Panc1 (cell line): ENCODE results near the gene C1orf198. TPM values are rescaled to one million over a fixed set of nuclear protein-coding genes. Genes with fewer than 3 reads are reported as not detected.

Source experiments
- ATAC-seq: fragments of 200-7000 bp; cut with Tn5 transposase; 2 replicates; pipeline ENCODE4 v1.9.1; 2020; ENCODE audit warnings: mild to moderate bottlenecking, moderate library complexity
- BruUV-seq: library from RNA; stranded (reverse); fragments of 400-500 nt; replicated peaks from 2 replicates; lab custom pipeline; 2021; lab: Mats Ljungman, UMichigan
- CTCF ChIA-PET: fragments of 300-600 bp; sonication (Branson Sonifier 250); formaldehyde crosslinking; loops from one replicate; lab custom pipeline; 2022; ENCODE audit warnings: antibody characterized with exemption; lab: Charles Lee
- POLR2A ChIA-PET: fragments of 300-600 bp; sonication (Branson Sonifier 250); formaldehyde crosslinking; loops from one replicate; lab custom pipeline; 2022; ENCODE audit warnings: antibody characterized with exemption; lab: Charles Lee
- DNase-seq: peaks from one replicate; pipeline ENCODE4 v3.0.0-alpha.2; 2010; ENCODE audit warnings: low read depth, low spot score
- H3K27ac ChIP-seq: 2 replicates; pipeline ENCODE4 v1.5.1; 2011; ENCODE audit warnings: mild to moderate bottlenecking, low read length, inconsistent platforms
- H3K27me3 ChIP-seq: fragments of 200-500 bp; sonication (Bioruptor generic); 2 replicates; pipeline ENCODE4 v1.6.0; 2014; ENCODE audit warnings: low read length, inconsistent platforms; ENCODE audit not compliant: control insufficient read depth, insufficient read depth
- H3K36me3 ChIP-seq: fragments of 200-500 bp; sonication (Bioruptor generic); 2 replicates; pipeline ENCODE4 v1.5.1; 2014; ENCODE audit warnings: inconsistent platforms, mild to moderate bottlenecking, low read length, moderate library complexity; ENCODE audit not compliant: control insufficient read depth, insufficient read depth
- H3K4me1 ChIP-seq: 2 replicates; pipeline ENCODE4 v1.5.1; 2011; ENCODE audit warnings: inconsistent platforms, mild to moderate bottlenecking, low read length, moderate library complexity; ENCODE audit not compliant: control insufficient read depth, insufficient read depth
- H3K4me3 ChIP-seq, 2 experiments: 2 replicates each; pipeline ENCODE4 v1.5.1; 2011 to 2012; ENCODE audit warnings: low read depth in 2 of 2, low read length in 2 of 2, mild to moderate bottlenecking in 2 of 2, inconsistent platforms in 1 of 2, moderate library complexity in 1 of 2
- H3K9me3 ChIP-seq: fragments of 200-500 bp; sonication (Bioruptor generic); 2 replicates; pipeline ENCODE4 v1.5.1; 2014; ENCODE audit warnings: low read depth, mild to moderate bottlenecking, inconsistent platforms, low read length, moderate library complexity; ENCODE audit not compliant: control insufficient read depth, insufficient read depth
- POLR2AphosphoS5 ChIP-seq: IDR thresholded peaks from 2 replicates; pipeline ENCODE4 v1.6.1; 2012; ENCODE audit warnings: mild to moderate bottlenecking, low read depth, low read length, moderate library complexity
- SIN3A ChIP-seq: IDR thresholded peaks from 2 replicates; pipeline ENCODE4 v1.6.1; 2012; ENCODE audit warnings: low read depth, mild to moderate bottlenecking, low read length, moderate library complexity, borderline replicate concordance; ENCODE audit not compliant: insufficient read depth
- TCF7L2 ChIP-seq: IDR thresholded peaks from 2 replicates; pipeline ENCODE4 v1.6.1; 2011; ENCODE audit warnings: mild to moderate bottlenecking, low read depth, low read length, inconsistent platforms
- in situ Hi-C: cut with HindIII; loops from 2 replicates; pipeline ENCODE4 v1.10.0; 2016; ENCODE audit warnings: low sequenced_read_pairs, low pct_unique_long_range_greater_than_20kb
- intact Hi-C: fragments of 100-400 bp; cut with micrococcal nuclease; formaldehyde crosslinking; loops from one replicate; pipeline ENCODE4 v1.10.0; 2022; ENCODE audit not compliant: unreplicated experiment
- total RNA-seq: library from RNA; stranded (reverse); gene quantifications from one replicate; pipeline ENCODE4 v1.2.1, GENCODE V29; 2021; ENCODE audit not compliant: unreplicated experiment
- TF ChIP-seq, protein P1 (sequence below): fragments of 450-650 bp; IDR thresholded peaks from 2 replicates; pipeline ENCODE4 v1.5.1; 2017; ENCODE audit warnings: mild to moderate bottlenecking
- TF ChIP-seq, protein P2 (sequence below), 2 experiments: IDR thresholded peaks; 2 replicates each; pipeline ENCODE4 v1.6.1; 2011 to 2012; ENCODE audit warnings: low read depth in 2 of 2, control low read depth in 1 of 2, low read length in 1 of 2, mild to moderate bottlenecking in 1 of 2, moderate library complexity in 1 of 2; ENCODE audit not compliant: insufficient read depth in 1 of 2

Gene C1orf198
- total RNA-seq, 1 experiment from 2014 or later, result 33.6 TPM

DNA sequence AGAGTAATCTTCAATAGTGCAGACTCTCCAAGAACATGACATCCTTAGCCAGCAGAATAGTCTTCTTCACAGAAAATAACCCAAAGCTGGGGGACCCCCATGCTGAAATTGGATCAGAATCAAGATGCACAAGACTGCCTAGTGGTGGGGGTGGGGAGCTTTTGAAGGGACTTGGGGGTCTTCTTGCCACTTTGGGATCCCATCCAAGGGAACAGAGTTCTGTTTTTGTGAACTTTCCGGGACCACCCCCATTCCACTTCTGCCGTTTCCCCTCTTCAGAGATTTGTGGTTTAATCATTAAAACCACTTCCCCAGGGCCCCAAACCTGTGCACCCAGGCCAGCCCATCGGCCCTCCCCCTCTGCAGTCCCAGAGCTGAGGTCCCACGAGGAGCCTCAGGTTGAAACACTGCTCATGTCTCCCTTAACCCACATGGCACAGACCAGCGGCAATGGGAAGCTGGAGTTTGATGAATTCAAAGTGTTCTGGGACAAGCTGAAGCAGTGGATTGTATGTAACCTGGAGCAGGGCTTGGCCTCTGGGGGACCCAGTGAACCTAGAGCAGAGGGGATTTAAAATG is 76.2 kb downstream of the C1orf198 start:
- intact Hi-C loops, result loop anchor here (5.0 kb wide), 1 partner anchor 160 kb away; no protein-coding TSS in a partner anchor
- in situ Hi-C loops, result no loop called here
- ChIA-PET POLR2A (no interaction called here), CTCF (no interaction called here)
- H3K9me3 ChIP-seq, result no peaks in the 10 kb centered on the region
- no peak for TF ChIP-seq SIN3A
- TF ChIP-seq POLR2AphosphoS5, result no peak
- no peak for TF ChIP-seq TCF7L2
- TF ChIP-seq, protein P1, sequence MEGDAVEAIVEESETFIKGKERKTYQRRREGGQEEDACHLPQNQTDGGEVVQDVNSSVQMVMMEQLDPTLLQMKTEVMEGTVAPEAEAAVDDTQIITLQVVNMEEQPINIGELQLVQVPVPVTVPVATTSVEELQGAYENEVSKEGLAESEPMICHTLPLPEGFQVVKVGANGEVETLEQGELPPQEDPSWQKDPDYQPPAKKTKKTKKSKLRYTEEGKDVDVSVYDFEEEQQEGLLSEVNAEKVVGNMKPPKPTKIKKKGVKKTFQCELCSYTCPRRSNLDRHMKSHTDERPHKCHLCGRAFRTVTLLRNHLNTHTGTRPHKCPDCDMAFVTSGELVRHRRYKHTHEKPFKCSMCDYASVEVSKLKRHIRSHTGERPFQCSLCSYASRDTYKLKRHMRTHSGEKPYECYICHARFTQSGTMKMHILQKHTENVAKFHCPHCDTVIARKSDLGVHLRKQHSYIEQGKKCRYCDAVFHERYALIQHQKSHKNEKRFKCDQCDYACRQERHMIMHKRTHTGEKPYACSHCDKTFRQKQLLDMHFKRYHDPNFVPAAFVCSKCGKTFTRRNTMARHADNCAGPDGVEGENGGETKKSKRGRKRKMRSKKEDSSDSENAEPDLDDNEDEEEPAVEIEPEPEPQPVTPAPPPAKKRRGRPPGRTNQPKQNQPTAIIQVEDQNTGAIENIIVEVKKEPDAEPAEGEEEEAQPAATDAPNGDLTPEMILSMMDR, result no peak
- TF ChIP-seq, protein P2, sequence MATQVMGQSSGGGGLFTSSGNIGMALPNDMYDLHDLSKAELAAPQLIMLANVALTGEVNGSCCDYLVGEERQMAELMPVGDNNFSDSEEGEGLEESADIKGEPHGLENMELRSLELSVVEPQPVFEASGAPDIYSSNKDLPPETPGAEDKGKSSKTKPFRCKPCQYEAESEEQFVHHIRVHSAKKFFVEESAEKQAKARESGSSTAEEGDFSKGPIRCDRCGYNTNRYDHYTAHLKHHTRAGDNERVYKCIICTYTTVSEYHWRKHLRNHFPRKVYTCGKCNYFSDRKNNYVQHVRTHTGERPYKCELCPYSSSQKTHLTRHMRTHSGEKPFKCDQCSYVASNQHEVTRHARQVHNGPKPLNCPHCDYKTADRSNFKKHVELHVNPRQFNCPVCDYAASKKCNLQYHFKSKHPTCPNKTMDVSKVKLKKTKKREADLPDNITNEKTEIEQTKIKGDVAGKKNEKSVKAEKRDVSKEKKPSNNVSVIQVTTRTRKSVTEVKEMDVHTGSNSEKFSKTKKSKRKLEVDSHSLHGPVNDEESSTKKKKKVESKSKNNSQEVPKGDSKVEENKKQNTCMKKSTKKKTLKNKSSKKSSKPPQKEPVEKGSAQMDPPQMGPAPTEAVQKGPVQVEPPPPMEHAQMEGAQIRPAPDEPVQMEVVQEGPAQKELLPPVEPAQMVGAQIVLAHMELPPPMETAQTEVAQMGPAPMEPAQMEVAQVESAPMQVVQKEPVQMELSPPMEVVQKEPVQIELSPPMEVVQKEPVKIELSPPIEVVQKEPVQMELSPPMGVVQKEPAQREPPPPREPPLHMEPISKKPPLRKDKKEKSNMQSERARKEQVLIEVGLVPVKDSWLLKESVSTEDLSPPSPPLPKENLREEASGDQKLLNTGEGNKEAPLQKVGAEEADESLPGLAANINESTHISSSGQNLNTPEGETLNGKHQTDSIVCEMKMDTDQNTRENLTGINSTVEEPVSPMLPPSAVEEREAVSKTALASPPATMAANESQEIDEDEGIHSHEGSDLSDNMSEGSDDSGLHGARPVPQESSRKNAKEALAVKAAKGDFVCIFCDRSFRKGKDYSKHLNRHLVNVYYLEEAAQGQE (IDR thresholded peaks at IDR 0.05; ENCODE audit: insufficient read depth in 1 of 2, low read depth in 2 of 2, low read length in 1 of 2), result no peak
- DNase-seq (no peak), ATAC-seq (no peak)
- no TSS peak for BruUV-seq
- H3K36me3 ChIP-seq, result no peaks in the 10 kb centered on the region
- no peaks in the 10 kb centered on the region for H3K4me1 ChIP-seq
- no peaks in the 10 kb centered on the region for H3K27me3 ChIP-seq
- no peak overlapping the region for H3K4me3 ChIP-seq
- no peak overlapping the region for H3K27ac ChIP-seq

DNA sequence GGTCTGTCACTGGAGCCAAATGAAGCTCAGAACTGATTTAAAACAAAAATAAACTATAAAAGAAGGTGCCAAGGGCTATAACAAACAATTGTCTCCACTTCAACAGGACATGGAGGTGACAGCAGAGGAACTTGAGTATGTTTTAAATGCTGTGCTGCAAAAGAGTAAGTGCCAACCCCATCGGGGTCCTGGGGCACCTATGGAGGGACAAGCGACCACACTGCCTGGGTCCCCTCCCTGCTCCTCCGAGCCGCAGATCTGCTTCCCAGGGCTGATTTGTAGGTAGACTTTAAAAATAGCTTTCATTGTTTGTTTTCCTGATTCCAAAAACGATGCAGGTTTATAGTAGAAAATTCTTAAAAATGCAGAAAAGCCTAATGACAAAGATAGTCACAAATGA is 78.3 kb downstream of the C1orf198 start:
- ChIA-PET POLR2A (no interaction called here), CTCF (no interaction called here)
- no peak for TF ChIP-seq TCF7L2
- TF ChIP-seq POLR2AphosphoS5, result no peak
- TF ChIP-seq, protein P1, result no peak
- TF ChIP-seq SIN3A, result no peak
- TF ChIP-seq, protein P2 (IDR thresholded peaks at IDR 0.05; ENCODE audit: insufficient read depth in 1 of 2, low read depth in 2 of 2, low read length in 1 of 2), result no peak
- no TSS peak for BruUV-seq
- ATAC-seq (no peak), DNase-seq (no peak)
- in situ Hi-C loops (no loop called here), intact Hi-C loops (loop anchor here (5.0 kb wide), 1 partner anchor 158 kb away; no protein-coding TSS in a partner anchor)
- no peak overlapping the region for H3K4me3 ChIP-seq
- no peaks in the 10 kb centered on the region for H3K4me1 ChIP-seq
- no peaks in the 10 kb centered on the region for H3K27me3 ChIP-seq
- no peak overlapping the region for H3K27ac ChIP-seq
- H3K36me3 ChIP-seq, result no peaks in the 10 kb centered on the region
- no peaks in the 10 kb centered on the region for H3K9me3 ChIP-seq
